Type B pancreatic cell (in vitro differentiated cells): ENCODE measurements around the gene C8G. TPM values are rescaled to one million over a fixed set of nuclear protein-coding genes. Genes with fewer than 3 reads are reported as not detected.

Source experiments
- DNase-seq: peaks from one replicate; pipeline ENCODE4 v3.0.0; 2021; ENCODE audit warnings: mixed read lengths; ENCODE audit not compliant: unreplicated experiment; ENCODE audit errors: extremely low spot score
- H3K27ac Mint-ChIP-seq: 2 replicates; pipeline ENCODE4 v1.8.0; 2021; ENCODE audit warnings: mild to moderate bottlenecking, mixed read lengths
- H3K27me3 Mint-ChIP-seq: 2 replicates; pipeline ENCODE4 v1.8.0; 2021; ENCODE audit warnings: mixed read lengths
- H3K36me3 Mint-ChIP-seq: 2 replicates; pipeline ENCODE4 v1.8.0; 2021; ENCODE audit warnings: mixed read lengths
- H3K4me1 Mint-ChIP-seq: one replicate; pipeline ENCODE4 v1.8.0; 2021; ENCODE audit warnings: mixed read lengths; ENCODE audit not compliant: unreplicated experiment
- H3K4me3 Mint-ChIP-seq: 2 replicates; pipeline ENCODE4 v1.8.0; 2021; ENCODE audit warnings: mild to moderate bottlenecking, mixed read lengths
- H3K9me3 Mint-ChIP-seq: 2 replicates; pipeline ENCODE4 v1.8.0; 2021; ENCODE audit warnings: mixed read lengths
- total RNA-seq: library from RNA; stranded (reverse); gene quantifications from 2 replicates; pipeline ENCODE4 v1.2.1, GENCODE V29; 2021; ENCODE audit warnings: low replicate concordance
- TF ChIP-seq, protein P1 (sequence below): fragments of 200-600 bp; sonication (generic); conservative IDR thresholded peaks from 2 replicates; pipeline ENCODE4 v1.5.0; 2021; ENCODE audit warnings: antibody characterized with exemption, mild to moderate bottlenecking

Gene C8G
- total RNA-seq, 1 donor from 2014 or later: 2.8 TPM

DNA sequence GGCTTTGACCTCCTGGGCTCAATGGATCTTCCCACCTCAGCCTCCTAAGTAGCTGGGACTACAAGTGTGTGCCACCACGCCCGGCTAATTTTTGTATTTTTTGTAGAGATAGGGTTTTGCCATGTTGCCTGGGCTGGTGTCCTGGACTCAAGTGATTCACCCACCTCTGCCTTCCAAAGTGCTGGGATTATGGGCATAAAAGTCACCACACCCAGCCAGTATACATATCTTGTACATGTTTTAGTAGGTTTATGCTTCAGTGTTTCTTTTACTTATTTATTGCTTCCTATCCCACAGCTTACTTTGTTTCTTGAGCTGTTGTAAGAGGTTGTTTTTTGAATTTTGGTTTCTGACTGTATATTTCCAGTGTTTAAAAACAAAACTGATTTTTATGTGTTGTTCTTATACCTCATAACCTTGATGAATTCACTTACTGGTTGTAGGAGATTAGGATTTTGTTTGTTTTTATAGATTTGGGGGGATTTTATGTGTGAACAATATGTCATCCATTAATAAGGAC, 13.4 kb upstream of the C8G start:
- DNase-seq: no peak
- H3K9me3 Mint-ChIP-seq: peaks cover 7% of the 10 kb centered on the region
- no peaks in the 10 kb centered on the region for H3K27me3 Mint-ChIP-seq
- peaks cover 9% of the 10 kb centered on the region for H3K4me1 Mint-ChIP-seq
- no peak overlapping the region for H3K4me3 Mint-ChIP-seq
- peaks cover 18% of the 10 kb centered on the region for H3K36me3 Mint-ChIP-seq
- TF ChIP-seq, protein P1, sequence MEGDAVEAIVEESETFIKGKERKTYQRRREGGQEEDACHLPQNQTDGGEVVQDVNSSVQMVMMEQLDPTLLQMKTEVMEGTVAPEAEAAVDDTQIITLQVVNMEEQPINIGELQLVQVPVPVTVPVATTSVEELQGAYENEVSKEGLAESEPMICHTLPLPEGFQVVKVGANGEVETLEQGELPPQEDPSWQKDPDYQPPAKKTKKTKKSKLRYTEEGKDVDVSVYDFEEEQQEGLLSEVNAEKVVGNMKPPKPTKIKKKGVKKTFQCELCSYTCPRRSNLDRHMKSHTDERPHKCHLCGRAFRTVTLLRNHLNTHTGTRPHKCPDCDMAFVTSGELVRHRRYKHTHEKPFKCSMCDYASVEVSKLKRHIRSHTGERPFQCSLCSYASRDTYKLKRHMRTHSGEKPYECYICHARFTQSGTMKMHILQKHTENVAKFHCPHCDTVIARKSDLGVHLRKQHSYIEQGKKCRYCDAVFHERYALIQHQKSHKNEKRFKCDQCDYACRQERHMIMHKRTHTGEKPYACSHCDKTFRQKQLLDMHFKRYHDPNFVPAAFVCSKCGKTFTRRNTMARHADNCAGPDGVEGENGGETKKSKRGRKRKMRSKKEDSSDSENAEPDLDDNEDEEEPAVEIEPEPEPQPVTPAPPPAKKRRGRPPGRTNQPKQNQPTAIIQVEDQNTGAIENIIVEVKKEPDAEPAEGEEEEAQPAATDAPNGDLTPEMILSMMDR: no peak
- peak overlapping the region; percentile 90 for H3K27ac Mint-ChIP-seq

DNA sequence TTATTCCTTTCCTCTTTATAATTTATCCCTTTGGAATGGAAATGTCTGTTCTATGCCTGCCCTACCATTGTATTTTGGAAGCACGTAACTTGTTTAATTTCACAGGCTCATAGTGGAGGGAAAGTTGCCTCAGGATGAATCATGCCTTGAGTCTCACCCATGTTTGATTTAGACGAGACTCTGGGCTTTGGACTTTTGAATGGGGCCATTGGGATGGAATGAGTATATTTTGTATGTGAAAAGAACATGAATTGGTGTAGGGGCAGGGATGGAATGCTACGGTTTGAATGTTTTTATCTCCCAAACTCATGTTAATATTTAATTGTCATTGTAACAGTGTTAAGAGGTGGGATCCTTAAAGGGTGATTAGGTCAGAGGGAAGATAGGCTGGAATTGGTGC, 10.8 kb upstream of the C8G start:
- H3K9me3 Mint-ChIP-seq: peaks cover 7% of the 10 kb centered on the region

DNA sequence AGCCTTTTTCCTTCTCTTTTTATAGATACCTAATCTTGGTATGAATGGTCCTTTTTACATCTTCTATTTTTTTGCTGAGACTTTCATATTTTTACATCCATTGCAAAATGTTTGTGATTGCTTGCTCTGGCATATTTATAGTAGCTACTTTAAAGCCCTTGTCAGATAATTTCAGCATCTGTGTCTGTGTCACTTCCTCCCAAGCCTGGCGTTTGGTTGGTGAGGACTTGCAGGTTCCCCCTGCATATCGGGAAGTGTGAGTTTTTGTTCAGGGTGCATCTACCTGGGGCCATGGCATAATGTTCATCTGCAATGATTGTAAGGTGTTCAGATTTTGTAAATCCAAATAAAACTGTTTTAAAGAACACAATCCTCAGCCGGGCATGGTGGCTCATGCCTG, 9.4 kb upstream of the C8G start:
- H3K9me3 Mint-ChIP-seq: peaks cover 7% of the 10 kb centered on the region
- H3K27me3 Mint-ChIP-seq: no peaks in the 10 kb centered on the region
- no peak overlapping the region for H3K4me3 Mint-ChIP-seq
- no peak for DNase-seq
- TF ChIP-seq, protein P1: no peak
- peaks cover 26% of the 10 kb centered on the region for H3K36me3 Mint-ChIP-seq
- no peaks in the 10 kb centered on the region for H3K4me1 Mint-ChIP-seq
- no peak overlapping the region for H3K27ac Mint-ChIP-seq

More for the DNA sequence above, 10.8 kb upstream of the C8G start:
- DNase-seq: no peak
- Mint-ChIP-seq H3K36me3 (peaks cover 24% of the 10 kb centered on the region), H3K27me3 (no peaks in the 10 kb centered on the region), H3K4me3 (no peak overlapping the region), H3K27ac (no peak overlapping the region), H3K4me1 (no peaks in the 10 kb centered on the region)
- TF ChIP-seq, protein P1: no peak

DNA sequence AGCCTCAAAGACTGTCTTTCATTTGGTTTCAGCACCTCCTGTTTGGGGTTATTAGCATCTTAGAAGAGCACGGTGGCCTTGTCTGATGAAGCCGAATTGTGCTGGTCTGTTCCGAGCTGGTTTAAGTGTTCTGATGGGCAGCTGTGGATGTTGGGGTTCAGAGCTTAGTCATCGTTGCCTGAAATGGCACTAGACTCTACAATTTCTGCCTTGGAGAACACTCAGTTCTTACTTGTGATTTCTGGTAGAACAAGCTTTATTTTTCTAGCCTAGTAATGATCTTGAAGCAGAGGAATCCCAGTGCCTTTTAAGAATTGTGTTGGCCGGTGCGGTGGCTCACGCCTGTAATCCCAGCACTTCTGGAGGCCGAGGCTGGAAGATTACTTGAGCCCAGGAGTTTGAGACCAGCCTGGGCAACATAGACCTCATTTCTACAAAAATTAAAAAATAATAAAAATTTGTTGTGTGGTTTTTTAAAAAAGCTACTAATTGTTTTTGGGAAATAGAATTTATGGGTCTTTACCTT, 8.3 kb upstream of the C8G start:
- peaks cover 5% of the 10 kb centered on the region for H3K9me3 Mint-ChIP-seq
- H3K4me3 Mint-ChIP-seq: no peak overlapping the region
- no peak overlapping the region for H3K27ac Mint-ChIP-seq
- TF ChIP-seq, protein P1: no peak
- H3K4me1 Mint-ChIP-seq: no peaks in the 10 kb centered on the region
- DNase-seq: no peak
- peaks cover 25% of the 10 kb centered on the region for H3K36me3 Mint-ChIP-seq
- no peaks in the 10 kb centered on the region for H3K27me3 Mint-ChIP-seq

DNA sequence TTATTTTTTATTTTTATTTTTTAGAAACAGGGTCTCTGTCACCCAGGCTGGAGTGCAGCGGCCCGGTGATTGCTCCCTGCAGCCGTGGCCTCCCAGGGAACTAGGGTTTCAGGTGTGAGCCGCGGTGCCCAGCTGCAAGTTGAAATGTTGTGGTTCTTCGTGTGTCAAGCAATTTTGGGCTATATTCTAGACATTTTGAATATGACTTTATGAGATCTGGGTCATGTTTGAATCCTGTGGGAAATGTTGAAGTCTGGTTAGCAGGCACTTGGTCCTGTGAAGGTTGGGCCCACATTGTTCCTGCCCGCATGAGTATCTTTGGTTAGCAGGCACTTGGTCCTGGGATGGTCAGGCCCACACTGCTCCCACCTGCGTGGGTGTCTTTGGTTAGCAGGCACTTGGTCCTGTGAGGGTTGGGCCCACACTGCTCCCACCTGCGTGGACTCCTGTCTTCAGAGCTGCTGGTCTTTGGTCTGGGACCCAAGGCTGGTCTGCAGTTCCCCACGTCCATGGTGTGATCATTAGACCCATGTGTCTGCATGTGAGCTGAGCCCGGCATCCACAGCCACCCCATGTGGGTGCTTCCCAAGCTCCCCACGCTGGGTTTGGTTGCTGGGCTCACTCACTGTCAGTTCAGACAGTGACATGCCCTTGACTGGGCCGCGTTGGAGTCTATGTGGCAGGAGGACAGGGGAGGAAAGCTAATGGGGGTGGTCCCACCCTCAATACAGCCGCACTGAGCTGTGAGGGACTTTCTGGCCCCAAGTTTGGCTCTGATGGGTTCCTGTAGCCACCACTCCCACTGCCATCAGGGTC, 7.6 kb upstream of the C8G start:
- Mint-ChIP-seq H3K4me1 (no peaks in the 10 kb centered on the region), H3K4me3 (no peak overlapping the region), H3K9me3 (no peaks in the 10 kb centered on the region), H3K27me3 (no peaks in the 10 kb centered on the region), H3K27ac (no peak overlapping the region), H3K36me3 (peaks cover 20% of the 10 kb centered on the region)
- TF ChIP-seq, protein P1: no peak
- DNase-seq: no peak
